ENCODE measurements around the gene TIAM2.
A peak's percentile ranks its signal among the peaks of the same experiment; 100 is the strongest.

TIAM2 gene

GRCh38 chr6:155121294-155121693 lies 126.2 kb downstream of the TIAM2 start:
- no peaks in the 10 kb centered on the region for H3K4me1 Mint-ChIP-seq
- H3K4me3 Mint-ChIP-seq: no peak overlapping the region
- H3K27ac Mint-ChIP-seq (ENCODE audit: low read depth): no peak overlapping the region
- no peak for ATAC-seq (replicated peaks; ENCODE audit: extremely low read depth, poor library complexity, severe bottlenecking)
- DNase-seq (ENCODE audit: low spot score in 2 of 2): no peak
- no peaks in the 10 kb centered on the region for H3K27me3 Mint-ChIP-seq
- no peaks in the 10 kb centered on the region for H3K9me3 Mint-ChIP-seq
- H3K36me3 Mint-ChIP-seq (ENCODE audit: insufficient read depth): peaks cover 2% of the 10 kb centered on the region

GRCh38 chr6:155121699-155122098 lies 126.6 kb downstream of the TIAM2 start:
- Mint-ChIP-seq H3K4me3 (no peak overlapping the region), H3K27ac (ENCODE audit: low read depth) (no peak overlapping the region), H3K36me3 (ENCODE audit: insufficient read depth) (peaks cover 2% of the 10 kb centered on the region), H3K27me3 (no peaks in the 10 kb centered on the region), H3K4me1 (no peaks in the 10 kb centered on the region), H3K9me3 (no peaks in the 10 kb centered on the region)
- no peak for ATAC-seq (replicated peaks; ENCODE audit: extremely low read depth, poor library complexity, severe bottlenecking)
- DNase-seq (ENCODE audit: low spot score in 2 of 2): no peak

GRCh38 chr6:155122199-155122950 lies 127.3 kb downstream of the TIAM2 start:
- DNase-seq (ENCODE audit: low spot score in 2 of 2) (no peak), ATAC-seq (replicated peaks; ENCODE audit: extremely low read depth, poor library complexity, severe bottlenecking) (no peak)
- Mint-ChIP-seq H3K9me3 (no peaks in the 10 kb centered on the region), H3K4me1 (no peaks in the 10 kb centered on the region), H3K27ac (ENCODE audit: low read depth) (no peak overlapping the region), H3K4me3 (no peak overlapping the region), H3K27me3 (no peaks in the 10 kb centered on the region), H3K36me3 (ENCODE audit: insufficient read depth) (peaks cover 2% of the 10 kb centered on the region)

- peaks cover 2% of the 10 kb centered on the region for H3K36me3 Mint-ChIP-seq (ENCODE audit: insufficient read depth)
Observed at GRCh38 chr6:155123520-155123919, 128.4 kb downstream of the TIAM2 start.

GRCh38 chr6:155125906-155126305 lies 130.8 kb downstream of the TIAM2 start:
- Mint-ChIP-seq H3K27me3 (no peaks in the 10 kb centered on the region), H3K36me3 (ENCODE audit: insufficient read depth) (peaks cover 3% of the 10 kb centered on the region), H3K4me1 (peaks cover 7% of the 10 kb centered on the region), H3K9me3 (no peaks in the 10 kb centered on the region), H3K27ac (ENCODE audit: low read depth) (no peak overlapping the region), H3K4me3 (no peak overlapping the region)
- no peak for DNase-seq (ENCODE audit: low spot score in 2 of 2)
- ATAC-seq (replicated peaks; ENCODE audit: extremely low read depth, poor library complexity, severe bottlenecking): no peak

More at GRCh38 chr6:155123520-155123919, 128.4 kb downstream of the TIAM2 start:
- no peak overlapping the region for H3K4me3 Mint-ChIP-seq
- no peaks in the 10 kb centered on the region for H3K9me3 Mint-ChIP-seq
- H3K27me3 Mint-ChIP-seq: no peaks in the 10 kb centered on the region
- ATAC-seq (replicated peaks; ENCODE audit: extremely low read depth, poor library complexity, severe bottlenecking): no peak
- no peaks in the 10 kb centered on the region for H3K4me1 Mint-ChIP-seq
- no peak overlapping the region for H3K27ac Mint-ChIP-seq (ENCODE audit: low read depth)
- DNase-seq (ENCODE audit: low spot score in 2 of 2): no peak

- H3K9me3 Mint-ChIP-seq: no peaks in the 10 kb centered on the region
- DNase-seq (ENCODE audit: low spot score in 2 of 2) (no peak), ATAC-seq (replicated peaks; ENCODE audit: extremely low read depth, poor library complexity, severe bottlenecking) (no peak)
- H3K27me3 Mint-ChIP-seq: no peaks in the 10 kb centered on the region
- no peak overlapping the region for H3K4me3 Mint-ChIP-seq
- H3K27ac Mint-ChIP-seq (ENCODE audit: low read depth): no peak overlapping the region
- H3K36me3 Mint-ChIP-seq (ENCODE audit: insufficient read depth): peaks cover 3% of the 10 kb centered on the region
- peaks cover 7% of the 10 kb centered on the region for H3K4me1 Mint-ChIP-seq
Observed at GRCh38 chr6:155126727-155127439, 131.8 kb downstream of the TIAM2 start.

GRCh38 chr6:155128977-155129376 lies 133.9 kb downstream of the TIAM2 start:
- H3K4me3 Mint-ChIP-seq: no peak overlapping the region

GRCh38 chr6:155129744-155130143 lies 134.6 kb downstream of the TIAM2 start:
- Mint-ChIP-seq H3K4me1 (peaks cover 7% of the 10 kb centered on the region), H3K9me3 (no peaks in the 10 kb centered on the region), H3K4me3 (peak overlapping the region; percentile 14), H3K27me3 (no peaks in the 10 kb centered on the region), H3K36me3 (ENCODE audit: insufficient read depth) (peaks cover 1% of the 10 kb centered on the region), H3K27ac (ENCODE audit: low read depth) (peak overlapping the region; percentile 61)
- DNase-seq (ENCODE audit: low spot score in 2 of 2): no peak
- ATAC-seq (replicated peaks; ENCODE audit: extremely low read depth, poor library complexity, severe bottlenecking): no peak

More at GRCh38 chr6:155128977-155129376, 133.9 kb downstream of the TIAM2 start:
- Mint-ChIP-seq H3K27ac (ENCODE audit: low read depth) (no peak overlapping the region), H3K4me1 (peaks cover 7% of the 10 kb centered on the region), H3K9me3 (no peaks in the 10 kb centered on the region), H3K27me3 (no peaks in the 10 kb centered on the region), H3K36me3 (ENCODE audit: insufficient read depth) (peaks cover 1% of the 10 kb centered on the region)
- DNase-seq (ENCODE audit: low spot score in 2 of 2) (no peak), ATAC-seq (replicated peaks; ENCODE audit: extremely low read depth, poor library complexity, severe bottlenecking) (no peak)

- ATAC-seq (replicated peaks; ENCODE audit: extremely low read depth, poor library complexity, severe bottlenecking): no peak
Observed at GRCh38 chr6:155130161-155130853, 135.2 kb downstream of the TIAM2 start.

GRCh38 chr6:155132617-155133016 lies 137.5 kb downstream of the TIAM2 start:
- Mint-ChIP-seq H3K27ac (ENCODE audit: low read depth) (no peak overlapping the region), H3K27me3 (no peaks in the 10 kb centered on the region), H3K9me3 (no peaks in the 10 kb centered on the region), H3K4me3 (no peak overlapping the region), H3K4me1 (peaks cover 7% of the 10 kb centered on the region), H3K36me3 (ENCODE audit: insufficient read depth) (peaks cover 1% of the 10 kb centered on the region)
- no peak for ATAC-seq (replicated peaks; ENCODE audit: extremely low read depth, poor library complexity, severe bottlenecking)
- no peak for DNase-seq (ENCODE audit: low spot score in 2 of 2)

More at GRCh38 chr6:155130161-155130853, 135.2 kb downstream of the TIAM2 start:
- no peak for DNase-seq (ENCODE audit: low spot score in 2 of 2)
- Mint-ChIP-seq H3K27me3 (no peaks in the 10 kb centered on the region), H3K27ac (ENCODE audit: low read depth) (peak overlapping the region; percentile 61), H3K9me3 (no peaks in the 10 kb centered on the region), H3K4me3 (peak overlapping the region; percentile 14), H3K4me1 (peaks cover 7% of the 10 kb centered on the region), H3K36me3 (ENCODE audit: insufficient read depth) (peaks cover 1% of the 10 kb centered on the region)

- Mint-ChIP-seq H3K27ac (ENCODE audit: low read depth) (no peak overlapping the region), H3K27me3 (no peaks in the 10 kb centered on the region), H3K36me3 (ENCODE audit: insufficient read depth) (peaks cover 3% of the 10 kb centered on the region)
Observed at GRCh38 chr6:155141002-155141401, 145.9 kb downstream of the TIAM2 start.

GRCh38 chr6:155141512-155141911 lies 146.4 kb downstream of the TIAM2 start:
- no peaks in the 10 kb centered on the region for H3K9me3 Mint-ChIP-seq
- H3K4me3 Mint-ChIP-seq: no peak overlapping the region
- no peak overlapping the region for H3K27ac Mint-ChIP-seq (ENCODE audit: low read depth)

More at GRCh38 chr6:155141002-155141401, 145.9 kb downstream of the TIAM2 start:
- no peak for DNase-seq (ENCODE audit: low spot score in 2 of 2)
- Mint-ChIP-seq H3K9me3 (no peaks in the 10 kb centered on the region), H3K4me3 (no peak overlapping the region), H3K4me1 (peaks cover 27% of the 10 kb centered on the region)
- ATAC-seq (replicated peaks; ENCODE audit: extremely low read depth, poor library complexity, severe bottlenecking): no peak

More at GRCh38 chr6:155141512-155141911, 146.4 kb downstream of the TIAM2 start:
- peaks cover 3% of the 10 kb centered on the region for H3K36me3 Mint-ChIP-seq (ENCODE audit: insufficient read depth)
- ATAC-seq (replicated peaks; ENCODE audit: extremely low read depth, poor library complexity, severe bottlenecking) (no peak), DNase-seq (ENCODE audit: low spot score in 2 of 2) (no peak)
- H3K4me1 Mint-ChIP-seq: peaks cover 27% of the 10 kb centered on the region
- H3K27me3 Mint-ChIP-seq: no peaks in the 10 kb centered on the region
